ENCODE measurements around the gene ZNF560. TPM values are rescaled to one million over a fixed set of nuclear protein-coding genes. Genes with fewer than 3 reads are reported as not detected.

The ZNF560 gene
- total and polyA plus RNA-seq, 2 of the 13 experiments (the other 11 are each of a cell fraction or from before 2014, with no cell fraction given), result not detected

GRCh38 chr19:9435279-9436268, 62.8 kb downstream of the ZNF560 start, which contains the start of gene ZNF266 (continued):
- no peak for TF ChIP-seq ZNF12 (CRISPR knock-in tag; IDR thresholded peaks at IDR 0.05)
- no peak for TF ChIP-seq BCLAF1 (IDR thresholded peaks at IDR 0.05)
- TF ChIP-seq JUND (CRISPR knock-in tag; IDR thresholded peaks at IDR 0.05), result peak; percentile 53; the same call in 1 of the 2 replicates
- peak; percentile 71; the same call in 1 of the 2 replicates for TF ChIP-seq ZNF558 (CRISPR knock-in tag; IDR thresholded peaks at IDR 0.05; ENCODE audit: borderline replicate concordance)
- TF ChIP-seq KLF6 (CRISPR knock-in tag; IDR thresholded peaks at IDR 0.05), result peak; percentile 17; the same call in 1 of the 2 replicates
- TF ChIP-seq PLRG1 (conservative IDR thresholded peaks at IDR 0.05), result no peak
- TF ChIP-seq LCORL (IDR thresholded peaks at IDR 0.05), result no peak
- TF ChIP-seq LCORL (CRISPR knock-in tag; IDR thresholded peaks at IDR 0.05), result no peak
- TF ChIP-seq ATF2 (CRISPR knock-in tag; IDR thresholded peaks at IDR 0.05), result peak; percentile 88
- TF ChIP-seq ZNF644 (CRISPR knock-in tag; IDR thresholded peaks at IDR 0.05; ENCODE audit: low read depth), result no peak
- TF ChIP-seq KDM2A (CRISPR knock-in tag; IDR thresholded peaks at IDR 0.05; ENCODE audit: borderline replicate concordance, low read depth), result peak; percentile 84; the same call in 1 of the 2 replicates
- peak; percentile 37 for TF ChIP-seq DNMT3B (CRISPR knock-in tag; conservative IDR thresholded peaks at IDR 0.05)
- TF ChIP-seq PBX2 (CRISPR knock-in tag; IDR thresholded peaks at IDR 0.05), result no peak
- peak; percentile 28; the same call in 1 of the 2 replicates for TF ChIP-seq NFIC (IDR thresholded peaks at IDR 0.05; ENCODE audit: low read length)
- TF ChIP-seq ZBTB25 (CRISPR knock-in tag; IDR thresholded peaks at IDR 0.05), result no peak; the same call in 1 of the 2 replicates
- TF ChIP-seq HOXA5 (CRISPR knock-in tag; IDR thresholded peaks at IDR 0.05), result peak; percentile 55; the same call in 1 of the 2 replicates
- no peak for TF ChIP-seq BCL6 (CRISPR knock-in tag; IDR thresholded peaks at IDR 0.05)
- TF ChIP-seq ZNF605 (CRISPR knock-in tag; IDR thresholded peaks at IDR 0.05), result peak; percentile 68
- TF ChIP-seq HDAC1 (CRISPR knock-in tag; IDR thresholded peaks at IDR 0.05), result peak; percentile 84
- no peak for TF ChIP-seq HNF4G (IDR thresholded peaks at IDR 0.05; ENCODE audit: borderline replicate concordance, low read depth, low read length)
- no peak for TF ChIP-seq HNF4G (CRISPR knock-in tag; IDR thresholded peaks at IDR 0.05; ENCODE audit: borderline replicate concordance, low read depth)
- no peak for TF ChIP-seq ZNF510 (CRISPR knock-in tag; IDR thresholded peaks at IDR 0.05; ENCODE audit: low read depth)
- peak; percentile 81; the same call in 1 of the 2 replicates for TF ChIP-seq ZNF230 (CRISPR knock-in tag; IDR thresholded peaks at IDR 0.05)
- no peak for TF ChIP-seq ZNF101 (CRISPR knock-in tag; IDR thresholded peaks at IDR 0.05; ENCODE audit: borderline replicate concordance, low read depth)
- TF ChIP-seq ZNF350 (CRISPR knock-in tag; IDR thresholded peaks at IDR 0.05; ENCODE audit: borderline replicate concordance, low read depth), result peak; percentile 68; the same call in 1 of the 2 replicates
